Colonic mucosa (tissue), 4 donors: ENCODE data around the gene GRWD1. TPM values are rescaled to one million over a fixed set of nuclear protein-coding genes. Genes with fewer than 3 reads are reported as not detected.

Experiments
- DNase-seq: peaks from one replicate; pipeline ENCODE4 v3.0.0-alpha.2; 2020
- H3K27ac ChIP-seq: fragments of 200-600 bp; one replicate; pipeline ENCODE4 v1.8.0; 2021
- H3K27me3 ChIP-seq: fragments of 200-600 bp; one replicate; pipeline ENCODE4 v1.8.0; 2021
- H3K36me3 ChIP-seq: fragments of 200-600 bp; one replicate; pipeline ENCODE4 v1.8.0; 2021
- H3K4me1 ChIP-seq: fragments of 200-600 bp; one replicate; pipeline ENCODE4 v1.8.0; 2021; ENCODE audit warnings: mild to moderate bottlenecking
- H3K4me3 ChIP-seq: fragments of 200-600 bp; one replicate; pipeline ENCODE4 v1.8.0; 2021
- H3K9ac ChIP-seq, 2 donors: one replicate each; pipeline ENCODE4 v1.7.0; 2013; ENCODE audit warnings: control low read depth in 2 of 2, low read depth in 2 of 2, low read length in 2 of 2
- H3K9me3 ChIP-seq: fragments of 200-600 bp; one replicate; pipeline ENCODE4 v1.8.0; 2021
- intact Hi-C: fragments of 100-400 bp; cut with DNase I; formaldehyde crosslinking; loops from one replicate; pipeline ENCODE4 v1.14.1; 2022
- total RNA-seq, 2 donors: library from RNA; stranded (reverse); fragmentation: NEBNext Ultra II Directional in 1 of 2; extraction: Animal tissue kit (Norgen Biotek cat#: 25700) in 1 of 2; gene quantifications; one replicate each; pipeline ENCODE4 v1.2.1, GENCODE V29; 2021
- TF ChIP-seq, protein P1 (sequence below): fragments of 200-600 bp; IDR thresholded peaks from one replicate; pipeline ENCODE4 v1.8.0; 2022; ENCODE audit warnings: antibody characterized with exemption, mild to moderate bottlenecking
- donor health status: healthy.
- donor health status: DM: no; HTN: no; CAD: no.
- donor health status: DM: no; HTN: no; CAD: no.

GRWD1 gene
- total RNA-seq, 2 donors from 2014 or later = 17.0 to 45.8 TPM

DNA sequence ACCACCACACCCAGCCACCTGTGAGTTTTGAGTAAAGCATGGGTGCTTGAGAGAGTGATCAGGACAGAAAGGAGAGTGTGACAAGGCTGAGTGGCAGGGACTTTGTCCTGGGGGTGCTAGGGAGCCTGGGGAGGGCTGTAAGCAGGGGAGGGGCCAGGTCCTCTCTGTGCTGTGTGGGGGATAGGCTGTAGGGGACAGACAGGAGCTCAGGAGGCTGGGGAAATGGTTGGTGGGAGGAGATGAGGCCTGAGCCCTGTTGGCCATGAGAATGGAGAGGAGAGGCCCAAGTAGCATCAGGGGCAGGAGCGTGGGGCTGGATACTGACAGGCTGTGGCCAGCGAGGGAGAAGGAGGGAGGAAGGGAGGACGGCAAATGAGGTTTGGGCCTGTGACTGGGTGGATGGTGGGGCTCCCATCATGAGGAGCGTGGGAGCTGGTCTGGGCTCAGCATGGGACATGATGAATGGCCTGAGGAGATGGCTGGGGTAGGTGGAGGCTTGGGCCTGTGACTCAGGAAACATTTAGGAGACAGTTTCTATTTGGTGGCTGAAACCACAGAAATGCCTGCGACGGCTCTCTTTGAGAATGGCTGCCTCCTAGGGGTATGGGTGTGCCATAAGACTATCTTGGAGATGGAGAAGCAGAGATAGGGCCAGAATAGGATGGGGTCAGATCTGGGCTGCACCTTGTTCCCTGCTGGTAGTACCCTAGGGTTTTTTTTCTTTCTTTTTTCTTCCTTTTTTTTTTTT lies 27.3 kb upstream of the GRWD1 start:
- H3K27me3 ChIP-seq = peaks cover 6% of the 10 kb centered on the region
- no peak for DNase-seq

DNA sequence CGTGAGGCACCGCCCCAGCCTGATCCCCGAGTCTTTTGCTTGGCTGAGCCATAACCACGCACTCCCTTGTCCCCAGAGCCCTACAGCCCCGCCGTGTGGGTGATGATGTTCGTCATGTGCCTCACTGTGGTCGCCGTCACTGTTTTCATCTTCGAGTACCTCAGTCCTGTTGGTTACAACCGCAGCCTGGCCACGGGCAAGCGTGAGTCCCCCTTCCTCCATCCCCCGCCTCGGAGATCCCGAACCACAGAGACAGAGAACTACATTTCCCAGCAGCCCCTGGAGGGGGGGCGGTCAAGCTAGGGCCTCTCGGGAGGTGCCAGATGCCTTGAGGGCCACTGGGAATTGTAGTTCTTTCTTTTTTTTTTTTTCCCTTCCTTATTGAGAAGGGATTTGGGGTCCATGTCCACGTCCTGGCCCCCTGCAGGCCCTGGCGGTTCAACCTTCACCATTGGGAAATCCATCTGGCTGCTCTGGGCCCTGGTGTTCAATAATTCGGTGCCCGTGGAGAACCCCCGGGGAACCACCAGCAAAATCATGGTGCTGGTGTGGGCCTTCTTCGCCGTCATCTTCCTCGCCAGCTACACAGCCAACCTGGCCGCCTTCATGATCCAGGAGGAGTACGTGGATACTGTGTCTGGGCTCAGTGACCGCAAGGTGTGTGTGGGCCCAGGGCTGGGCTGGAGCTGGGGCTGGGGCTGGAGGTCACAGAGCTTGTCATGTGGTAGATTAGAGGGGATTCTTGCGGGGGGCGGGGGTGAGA lies 26.4 kb upstream of the GRWD1 start:
- TF ChIP-seq, protein P1, sequence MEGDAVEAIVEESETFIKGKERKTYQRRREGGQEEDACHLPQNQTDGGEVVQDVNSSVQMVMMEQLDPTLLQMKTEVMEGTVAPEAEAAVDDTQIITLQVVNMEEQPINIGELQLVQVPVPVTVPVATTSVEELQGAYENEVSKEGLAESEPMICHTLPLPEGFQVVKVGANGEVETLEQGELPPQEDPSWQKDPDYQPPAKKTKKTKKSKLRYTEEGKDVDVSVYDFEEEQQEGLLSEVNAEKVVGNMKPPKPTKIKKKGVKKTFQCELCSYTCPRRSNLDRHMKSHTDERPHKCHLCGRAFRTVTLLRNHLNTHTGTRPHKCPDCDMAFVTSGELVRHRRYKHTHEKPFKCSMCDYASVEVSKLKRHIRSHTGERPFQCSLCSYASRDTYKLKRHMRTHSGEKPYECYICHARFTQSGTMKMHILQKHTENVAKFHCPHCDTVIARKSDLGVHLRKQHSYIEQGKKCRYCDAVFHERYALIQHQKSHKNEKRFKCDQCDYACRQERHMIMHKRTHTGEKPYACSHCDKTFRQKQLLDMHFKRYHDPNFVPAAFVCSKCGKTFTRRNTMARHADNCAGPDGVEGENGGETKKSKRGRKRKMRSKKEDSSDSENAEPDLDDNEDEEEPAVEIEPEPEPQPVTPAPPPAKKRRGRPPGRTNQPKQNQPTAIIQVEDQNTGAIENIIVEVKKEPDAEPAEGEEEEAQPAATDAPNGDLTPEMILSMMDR = no peak
- Histone ChIP-seq H3K9me3 (no peaks in the 10 kb centered on the region), H3K27me3 (peaks cover 4% of the 10 kb centered on the region), H3K4me1 (no peaks in the 10 kb centered on the region), H3K4me3 (no peak overlapping the region), H3K9ac (no peak overlapping the region), H3K36me3 (no peaks in the 10 kb centered on the region), H3K27ac (no peak overlapping the region)
- peak; percentile 61 for DNase-seq
- intact Hi-C loops = no loop called here

More for the DNA sequence above, 27.3 kb upstream of the GRWD1 start:
- intact Hi-C loops = no loop called here
- TF ChIP-seq, protein P1 = no peak
- no peak overlapping the region for H3K27ac ChIP-seq
- H3K36me3 ChIP-seq = no peaks in the 10 kb centered on the region
- no peak overlapping the region for H3K4me3 ChIP-seq
- no peak overlapping the region for H3K9ac ChIP-seq
- H3K4me1 ChIP-seq = no peaks in the 10 kb centered on the region
- H3K9me3 ChIP-seq = no peaks in the 10 kb centered on the region

DNA sequence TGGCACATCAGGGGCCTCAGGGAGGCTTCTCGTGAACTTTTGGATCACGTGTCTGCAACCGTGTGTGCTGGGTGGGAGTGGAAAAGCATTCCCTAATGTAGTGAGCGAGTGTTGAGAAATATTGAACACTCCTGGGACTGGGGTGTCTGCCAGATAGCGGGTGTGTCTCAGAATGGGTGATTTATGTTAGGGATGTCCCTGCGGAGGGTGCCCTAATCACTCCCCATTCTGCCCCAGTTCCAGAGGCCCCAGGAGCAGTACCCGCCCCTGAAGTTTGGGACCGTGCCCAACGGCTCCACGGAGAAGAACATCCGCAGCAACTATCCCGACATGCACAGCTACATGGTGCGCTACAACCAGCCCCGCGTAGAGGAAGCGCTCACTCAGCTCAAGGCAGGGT lies 24.2 kb upstream of the GRWD1 start:
- Histone ChIP-seq H3K4me1 (no peaks in the 10 kb centered on the region), H3K4me3 (no peak overlapping the region), H3K36me3 (no peaks in the 10 kb centered on the region), H3K9me3 (no peaks in the 10 kb centered on the region), H3K9ac (no peak overlapping the region), H3K27ac (no peak overlapping the region), H3K27me3 (no peaks in the 10 kb centered on the region)
- intact Hi-C loops = no loop called here
- DNase-seq = no peak
- TF ChIP-seq, protein P1 = no peak

DNA sequence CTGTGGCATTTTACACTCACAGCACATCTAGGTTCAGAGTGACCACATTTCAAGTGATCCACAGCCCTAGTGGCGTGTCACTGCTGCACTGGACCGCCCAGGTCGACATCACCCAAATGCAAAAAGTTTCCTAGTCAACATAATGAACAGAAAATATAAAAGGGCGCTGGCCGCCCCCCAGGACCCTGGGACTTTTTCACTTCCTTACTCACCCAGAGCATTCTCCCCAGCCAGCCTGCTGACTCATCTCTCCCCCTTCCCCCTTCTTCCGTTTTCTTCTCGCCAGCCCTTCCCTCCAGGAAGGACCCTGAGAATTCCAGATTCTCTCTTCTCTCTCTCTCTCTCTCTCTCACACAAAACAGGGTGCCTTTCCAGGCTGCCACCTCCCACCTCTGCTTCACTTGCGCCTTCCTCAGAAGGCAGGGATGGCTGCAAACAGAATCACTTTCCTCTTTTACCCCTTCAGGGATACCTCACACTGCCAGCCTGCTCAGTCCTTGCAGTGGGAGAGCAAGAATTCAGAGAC lies 21.0 kb upstream of the GRWD1 start:
- H3K36me3 ChIP-seq = no peaks in the 10 kb centered on the region
- H3K9me3 ChIP-seq = no peaks in the 10 kb centered on the region
- no peaks in the 10 kb centered on the region for H3K27me3 ChIP-seq
- no peak overlapping the region for H3K27ac ChIP-seq
- no peak for DNase-seq
- no peaks in the 10 kb centered on the region for H3K4me1 ChIP-seq
- TF ChIP-seq, protein P1 = no peak
- intact Hi-C loops = no loop called here
- no peak overlapping the region for H3K9ac ChIP-seq
- no peak overlapping the region for H3K4me3 ChIP-seq

DNA sequence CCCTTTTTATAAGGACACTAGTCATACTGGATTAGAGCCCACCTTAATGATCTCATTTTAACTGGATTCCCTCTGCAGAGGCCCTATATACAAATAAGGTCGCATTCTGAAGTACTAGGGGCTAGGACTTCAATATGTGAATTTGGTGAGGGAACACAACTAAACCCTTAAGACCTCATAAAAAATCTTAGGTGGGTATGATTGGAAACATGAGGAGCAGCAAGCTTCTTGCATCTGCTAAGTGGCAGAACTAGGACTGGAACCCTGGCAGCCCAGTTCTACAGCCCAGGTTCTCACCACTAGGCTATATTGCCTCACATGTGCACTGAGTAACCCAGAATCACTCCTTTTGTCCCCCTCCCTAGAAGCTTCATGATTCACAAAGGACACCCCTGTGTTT lies 17.1 kb upstream of the GRWD1 start:
- no peaks in the 10 kb centered on the region for H3K9me3 ChIP-seq
- H3K9ac ChIP-seq = no peak overlapping the region
- H3K36me3 ChIP-seq = no peaks in the 10 kb centered on the region
- H3K27ac ChIP-seq = no peak overlapping the region
- no peaks in the 10 kb centered on the region for H3K27me3 ChIP-seq
- no peaks in the 10 kb centered on the region for H3K4me1 ChIP-seq
- TF ChIP-seq, protein P1 = no peak
- H3K4me3 ChIP-seq = no peak overlapping the region
- DNase-seq = no peak
- intact Hi-C loops = no loop called here
